Caco-2 (cell line): Measurements from ENCODE around the gene PDIA4. TPM values are rescaled to one million over a fixed set of nuclear protein-coding genes. Genes with fewer than 3 reads are reported as not detected.
"Not testable (repeated sequence)": the region's sequence is repeated elsewhere in the genome, so short reads cannot be mapped to it uniquely, and the experiment has no call there.

Source experiments
- BruUV-seq: library from RNA; stranded (reverse); fragments of 400-500 nt; replicated peaks from 2 replicates; lab custom pipeline; 2021; lab: Mats Ljungman, UMichigan
- CTCF ChIA-PET: fragments of 300-600 bp; sonication (Branson Sonifier 250); formaldehyde crosslinking; loops from one replicate; lab custom pipeline; 2022; ENCODE audit warnings: antibody characterized with exemption; lab: Charles Lee
- POLR2A ChIA-PET: fragments of 300-600 bp; sonication (Branson Sonifier 250); formaldehyde crosslinking; loops from one replicate; lab custom pipeline; 2022; ENCODE audit warnings: antibody characterized with exemption; lab: Charles Lee
- DNase-seq, 2 experiments: peaks; one replicate each; pipeline versions ENCODE4 v3.0.0 to v3.0.0-alpha.2; 2020 to 2022
- H3K27me3 ChIP-seq: replicated peaks from 2 replicates; pipeline ENCODE4 v1.6.0; 2011; ENCODE audit warnings: low read length; ENCODE audit not compliant: control insufficient read depth, insufficient read depth
- H3K36me3 ChIP-seq: 2 replicates; pipeline ENCODE4 v1.5.1; 2011; ENCODE audit warnings: low read length; ENCODE audit not compliant: control insufficient read depth, insufficient read depth
- H3K4me1 ChIP-seq: fragments of 250-450 bp; sonication (Bioruptor Pico); 2 replicates; pipeline ENCODE4 v1.5.1; 2020; ENCODE audit warnings: mild to moderate bottlenecking
- H3K4me3 ChIP-seq: 2 replicates; pipeline ENCODE4 v1.5.1; 2011; ENCODE audit warnings: low read depth, mild to moderate bottlenecking, control low read depth, low read length
- H3K9me3 ChIP-seq: fragments of 250-450 bp; sonication (Bioruptor Pico); 2 replicates; pipeline ENCODE4 v1.5.1; 2020; ENCODE audit warnings: mild to moderate bottlenecking, moderate library complexity
- H3K27ac Mint-ChIP-seq: one replicate; pipeline ENCODE4 v1.8.0; 2022; ENCODE audit warnings: mixed read lengths; ENCODE audit not compliant: unreplicated experiment
- H3K27me3 Mint-ChIP-seq: one replicate; pipeline ENCODE4 v1.8.0; 2022; ENCODE audit warnings: mixed read lengths; ENCODE audit not compliant: insufficient read depth, unreplicated experiment
- H3K36me3 Mint-ChIP-seq: one replicate; pipeline ENCODE4 v1.8.0; 2022; ENCODE audit warnings: mild to moderate bottlenecking, mixed read lengths; ENCODE audit not compliant: insufficient read depth, unreplicated experiment
- H3K4me1 Mint-ChIP-seq: one replicate; pipeline ENCODE4 v1.8.0; 2022; ENCODE audit warnings: low read depth, mixed read lengths; ENCODE audit not compliant: unreplicated experiment
- H3K4me3 Mint-ChIP-seq: one replicate; pipeline ENCODE4 v1.8.0; 2022; ENCODE audit warnings: mild to moderate bottlenecking, moderate library complexity, mixed read lengths; ENCODE audit not compliant: unreplicated experiment
- H3K9me3 Mint-ChIP-seq: one replicate; pipeline ENCODE4 v1.8.0; 2022; ENCODE audit warnings: mixed read lengths; ENCODE audit not compliant: unreplicated experiment
- intact Hi-C: fragments of 100-400 bp; cut with micrococcal nuclease; formaldehyde crosslinking; loops from one replicate; pipeline ENCODE4 v1.10.0; 2022; ENCODE audit not compliant: unreplicated experiment
- total RNA-seq: library from RNA; stranded (reverse); gene quantifications from 2 replicates; pipeline ENCODE4 v1.2.3, GENCODE V29; 2022
- TF ChIP-seq, protein P1 (sequence below), 2 experiments: fragments of 200-600 bp in 1 of 2; IDR thresholded peaks; 1 replicate in 1 of 2; 2 replicates in 1 of 2; pipeline versions ENCODE4 v1.5.1 to v1.8.0; 2011 to 2022; ENCODE audit warnings: antibody characterized with exemption in 1 of 2, control low read depth in 1 of 2, inconsistent platforms in 1 of 2, low read depth in 1 of 2, low read length in 1 of 2, mild to moderate bottlenecking in 1 of 2, moderate library complexity in 1 of 2; ENCODE audit not compliant: insufficient read depth in 1 of 2, severe bottlenecking in 1 of 2, unreplicated experiment in 1 of 2

Gene PDIA4
- total RNA-seq, 1 experiment from 2014 or later: 197 TPM

DNA sequence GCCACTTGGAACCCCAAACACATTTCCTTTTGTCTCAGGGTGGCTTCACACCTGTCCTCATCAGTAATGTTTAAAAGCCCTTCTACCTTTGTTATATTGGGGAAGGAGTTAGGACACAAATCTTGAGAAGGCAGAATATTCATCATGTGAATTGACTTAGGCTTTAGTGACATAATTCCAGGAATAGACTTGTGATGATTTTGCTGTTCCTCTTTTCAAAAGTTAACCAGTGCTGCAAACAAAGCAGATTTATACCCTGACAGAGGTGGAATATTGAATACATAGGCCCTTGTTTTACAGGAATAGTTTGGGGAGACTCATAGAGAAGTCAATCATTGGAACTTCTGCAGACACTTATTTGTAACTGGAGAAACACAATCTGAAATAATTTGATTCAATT is 35.2 kb upstream of the PDIA4 start:
- Histone ChIP-seq H3K36me3 (no peaks in the 10 kb centered on the region), H3K27me3 (no peaks in the 10 kb centered on the region), H3K9me3 (no peaks in the 10 kb centered on the region), H3K4me3 (no peak overlapping the region), H3K4me1 (peaks cover 3% of the 10 kb centered on the region; the same call in 1 of the 2 replicates)
- TF ChIP-seq, protein P1, sequence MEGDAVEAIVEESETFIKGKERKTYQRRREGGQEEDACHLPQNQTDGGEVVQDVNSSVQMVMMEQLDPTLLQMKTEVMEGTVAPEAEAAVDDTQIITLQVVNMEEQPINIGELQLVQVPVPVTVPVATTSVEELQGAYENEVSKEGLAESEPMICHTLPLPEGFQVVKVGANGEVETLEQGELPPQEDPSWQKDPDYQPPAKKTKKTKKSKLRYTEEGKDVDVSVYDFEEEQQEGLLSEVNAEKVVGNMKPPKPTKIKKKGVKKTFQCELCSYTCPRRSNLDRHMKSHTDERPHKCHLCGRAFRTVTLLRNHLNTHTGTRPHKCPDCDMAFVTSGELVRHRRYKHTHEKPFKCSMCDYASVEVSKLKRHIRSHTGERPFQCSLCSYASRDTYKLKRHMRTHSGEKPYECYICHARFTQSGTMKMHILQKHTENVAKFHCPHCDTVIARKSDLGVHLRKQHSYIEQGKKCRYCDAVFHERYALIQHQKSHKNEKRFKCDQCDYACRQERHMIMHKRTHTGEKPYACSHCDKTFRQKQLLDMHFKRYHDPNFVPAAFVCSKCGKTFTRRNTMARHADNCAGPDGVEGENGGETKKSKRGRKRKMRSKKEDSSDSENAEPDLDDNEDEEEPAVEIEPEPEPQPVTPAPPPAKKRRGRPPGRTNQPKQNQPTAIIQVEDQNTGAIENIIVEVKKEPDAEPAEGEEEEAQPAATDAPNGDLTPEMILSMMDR (IDR thresholded peaks at IDR 0.05; ENCODE audit: insufficient read depth in 1 of 2, low read depth in 1 of 2, low read length in 1 of 2, severe bottlenecking in 1 of 2, unreplicated experiment in 1 of 2): no peak
- H3K9me3 Mint-ChIP-seq: no peaks in the 10 kb centered on the region
- DNase-seq: no peak
- no peak overlapping the region for H3K4me3 Mint-ChIP-seq
- H3K27ac Mint-ChIP-seq: no peak overlapping the region
- no peaks in the 10 kb centered on the region for H3K27me3 Mint-ChIP-seq
- TSS peak; percentile 23 for BruUV-seq
- H3K36me3 Mint-ChIP-seq: peaks cover 26% of the 10 kb centered on the region
- no peaks in the 10 kb centered on the region for H3K4me1 Mint-ChIP-seq
- CTCF ChIA-PET: no interaction called here
- intact Hi-C loops: no loop called here
- POLR2A ChIA-PET: no interaction called here

DNA sequence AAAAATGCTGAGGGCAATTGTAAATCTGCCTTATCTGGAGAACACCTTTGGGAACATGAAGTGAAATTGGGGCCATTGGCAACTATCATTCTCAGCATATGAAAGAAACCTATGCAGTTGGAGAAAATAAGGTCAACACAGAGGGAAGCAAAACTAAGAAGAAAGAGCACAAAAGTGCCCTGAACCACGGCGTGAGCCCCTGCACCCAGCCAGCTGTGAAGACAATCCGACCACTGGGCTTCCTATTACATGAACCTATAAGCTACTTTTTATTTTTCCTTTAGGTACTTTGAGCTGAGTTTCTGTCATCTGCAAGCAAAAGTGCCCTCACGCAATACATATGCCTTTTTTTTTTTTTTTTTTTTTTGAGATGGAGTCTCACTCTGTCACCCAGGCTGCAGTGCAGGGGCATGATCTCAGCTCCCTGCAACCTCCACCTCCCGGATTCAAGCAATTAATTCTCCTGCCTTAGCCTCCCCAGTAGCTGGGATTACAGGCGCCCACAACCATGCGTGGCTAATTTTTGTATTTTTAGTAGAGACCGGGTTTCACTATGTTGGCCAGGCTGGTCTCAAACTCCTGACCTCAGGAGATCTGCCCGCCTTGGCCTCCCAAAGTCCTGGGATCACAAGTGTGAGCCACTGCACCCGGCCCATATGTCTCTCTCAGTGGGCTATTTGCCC is 34.1 kb upstream of the PDIA4 start:
- H3K27me3 Mint-ChIP-seq, H3K4me3 Mint-ChIP-seq, DNase-seq, H3K4me1 ChIP-seq, H3K4me3 ChIP-seq, H3K9me3 ChIP-seq, H3K27me3 ChIP-seq, H3K9me3 Mint-ChIP-seq, H3K27ac Mint-ChIP-seq, H3K36me3 ChIP-seq, H3K4me1 Mint-ChIP-seq, intact Hi-C loops, POLR2A ChIA-PET, BruUV-seq, CTCF ChIA-PET: not testable (repeated sequence)
- H3K36me3 Mint-ChIP-seq: peaks cover 18% of the 10 kb centered on the region

DNA sequence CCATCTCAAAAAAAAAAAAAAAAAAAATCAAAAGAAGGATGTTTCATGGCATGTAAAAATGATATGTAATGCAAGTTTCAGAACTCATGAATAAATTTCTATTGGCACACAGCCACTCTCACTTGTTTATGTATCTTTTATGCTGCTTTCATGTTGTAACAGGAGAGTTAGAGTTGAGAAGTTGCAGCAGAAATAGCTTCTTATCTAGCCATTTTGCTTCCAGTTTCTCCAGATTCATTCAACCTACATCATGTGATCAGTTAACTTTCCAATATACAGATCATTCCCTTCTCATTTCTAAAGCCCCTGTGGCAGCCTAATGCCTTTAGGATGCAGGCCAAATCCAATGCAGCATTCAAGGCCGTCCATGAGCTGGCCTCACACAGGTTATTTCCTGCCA is 31.9 kb upstream of the PDIA4 start:
- CTCF ChIA-PET: interaction anchor here (0.7 kb wide), 2 partner anchors 8 to 10 kb away, joined by 6 read pairs; no protein-coding TSS in a partner anchor
- TF ChIP-seq, protein P1 (IDR thresholded peaks at IDR 0.05; ENCODE audit: insufficient read depth in 1 of 2, low read depth in 1 of 2, low read length in 1 of 2, severe bottlenecking in 1 of 2, unreplicated experiment in 1 of 2): no peak
- H3K4me1 Mint-ChIP-seq: no peaks in the 10 kb centered on the region
- H3K27me3 Mint-ChIP-seq: no peaks in the 10 kb centered on the region
- H3K9me3 Mint-ChIP-seq: no peaks in the 10 kb centered on the region
- peaks cover 6% of the 10 kb centered on the region for H3K36me3 Mint-ChIP-seq
- no TSS peak for BruUV-seq
- POLR2A ChIA-PET: interaction anchor here (0.7 kb wide), 1 partner anchor 145 kb away, joined by 5 read pairs; no protein-coding TSS in a partner anchor
- H3K4me3 Mint-ChIP-seq: no peak overlapping the region
- H3K4me3 ChIP-seq: no peak overlapping the region
- no peaks in the 10 kb centered on the region for H3K27me3 ChIP-seq
- no peaks in the 10 kb centered on the region for H3K9me3 ChIP-seq
- intact Hi-C loops: no loop called here
- no peaks in the 10 kb centered on the region for H3K36me3 ChIP-seq
- H3K27ac Mint-ChIP-seq: no peak overlapping the region
- DNase-seq: no peak
- peaks cover 3% of the 10 kb centered on the region; the same call in 1 of the 2 replicates for H3K4me1 ChIP-seq
